SK-N-SH treated with all-trans-retinoic acid at 6 μM for 48 hours (cell line): Measurements from ENCODE around the gene C18orf63.

Source experiments
- ATAC-seq: fragments of 200-7000 bp; cut with Tn5 transposase; 3 replicates; pipeline ENCODE4 v1.9.1; 2020; ENCODE audit warnings: mild to moderate bottlenecking, moderate library complexity
- ARNTL ChIP-seq: fragments of 450-650 bp; formaldehyde crosslinking; IDR thresholded peaks from 2 replicates; pipeline ENCODE4 v1.5.0; 2020; ENCODE audit warnings: low read depth, mild to moderate bottlenecking, moderate library complexity, borderline replicate concordance
- BACH2 ChIP-seq: fragments of 250-450 bp; sonication (Bioruptor Pico); IDR thresholded peaks from 2 replicates; pipeline ENCODE4 v1.9.0; 2021; ENCODE audit warnings: mild to moderate bottlenecking, borderline replicate concordance
- CSDC2 ChIP-seq: fragments of 250-450 bp; sonication (Bioruptor Pico); IDR thresholded peaks from 2 replicates; pipeline ENCODE4 v1.5.0; 2020; ENCODE audit warnings: mild to moderate bottlenecking, moderate library complexity
- ESRRG ChIP-seq: fragments of 250-450 bp; sonication (Bioruptor Pico); IDR thresholded peaks from 2 replicates; pipeline ENCODE4 v1.6.1; 2021; ENCODE audit warnings: mild to moderate bottlenecking
- GLIS3 ChIP-seq: fragments of 250-450 bp; sonication (Bioruptor Pico); IDR thresholded peaks from 2 replicates; pipeline ENCODE4 v1.5.0; 2020; ENCODE audit warnings: mild to moderate bottlenecking, moderate library complexity
- ISL1 ChIP-seq: fragments of 250-450 bp; sonication (Bioruptor Pico); IDR thresholded peaks from 2 replicates; pipeline ENCODE4 v2.1.2; 2022; ENCODE audit warnings: mild to moderate bottlenecking, moderate library complexity
- OSR1 ChIP-seq: fragments of 250-450 bp; sonication (Bioruptor Pico); IDR thresholded peaks from 2 replicates; pipeline ENCODE4 v1.8.0; 2022; ENCODE audit warnings: moderate library complexity, mild to moderate bottlenecking, inconsistent platforms
- PPARA ChIP-seq: fragments of 250-450 bp; sonication (Bioruptor Pico); IDR thresholded peaks from 2 replicates; pipeline ENCODE4 v1.5.0; 2020; ENCODE audit warnings: mild to moderate bottlenecking, borderline replicate concordance
- RARB ChIP-seq: fragments of 250-450 bp; sonication (Bioruptor Pico); IDR thresholded peaks from 2 replicates; pipeline ENCODE4 v1.8.0; 2021; ENCODE audit warnings: mild to moderate bottlenecking, moderate library complexity
- SNAI2 ChIP-seq: fragments of 250-450 bp; sonication (Bioruptor Pico); IDR thresholded peaks from 2 replicates; pipeline ENCODE4 v1.5.0; 2020; ENCODE audit warnings: mild to moderate bottlenecking, moderate library complexity
- TCF4 ChIP-seq: fragments of 250-450 bp; sonication (Bioruptor Pico); IDR thresholded peaks from 2 replicates; pipeline ENCODE4 v1.8.0; 2021; ENCODE audit warnings: mild to moderate bottlenecking, moderate library complexity, borderline replicate concordance
- ZC3H10 ChIP-seq: fragments of 250-450 bp; sonication (Bioruptor Pico); IDR thresholded peaks from 2 replicates; pipeline ENCODE4 v1.5.1; 2021; ENCODE audit warnings: mild to moderate bottlenecking, moderate library complexity
- ZFP3 ChIP-seq: fragments of 250-450 bp; sonication (Bioruptor Pico); IDR thresholded peaks from 2 replicates; pipeline ENCODE4 v1.5.0; 2020; ENCODE audit warnings: mild to moderate bottlenecking, moderate library complexity
- ZFP30 ChIP-seq: fragments of 450-650 bp; formaldehyde crosslinking; IDR thresholded peaks from 2 replicates; pipeline ENCODE4 v1.5.0; 2022; ENCODE audit warnings: mild to moderate bottlenecking, moderate library complexity
- ZNF565 ChIP-seq: fragments of 450-650 bp; formaldehyde crosslinking; conservative IDR thresholded peaks from 2 replicates; pipeline ENCODE4 v1.5.0; 2020; ENCODE audit warnings: low read depth, mild to moderate bottlenecking, moderate library complexity
- ZNF70 ChIP-seq: fragments of 450-650 bp; formaldehyde crosslinking; IDR thresholded peaks from 2 replicates; pipeline ENCODE4 v1.5.0; 2020; ENCODE audit warnings: mild to moderate bottlenecking, moderate library complexity
- ZNF8 ChIP-seq: fragments of 450-650 bp; formaldehyde crosslinking; IDR thresholded peaks from 2 replicates; pipeline ENCODE4 v1.5.0; 2020; ENCODE audit warnings: mild to moderate bottlenecking, moderate library complexity
- TF ChIP-seq, protein P1 (sequence below): fragments of 250-450 bp; sonication (Bioruptor Pico); IDR thresholded peaks from 2 replicates; pipeline ENCODE4 v1.8.0; 2020; ENCODE audit warnings: mild to moderate bottlenecking, moderate library complexity, borderline replicate concordance
- TF ChIP-seq, protein P2 (sequence below): fragments of 250-450 bp; sonication (Bioruptor Pico); IDR thresholded peaks from 2 replicates; pipeline ENCODE4 v1.8.0; 2021; ENCODE audit warnings: low read depth, mild to moderate bottlenecking, moderate library complexity, borderline replicate concordance
- TF ChIP-seq, protein P3 (sequence below): fragments of 250-450 bp; sonication (Bioruptor Pico); IDR thresholded peaks from 2 replicates; pipeline ENCODE4 v1.5.1; 2020; ENCODE audit warnings: low read depth, mild to moderate bottlenecking, moderate library complexity
- TF ChIP-seq, protein P4 (sequence below): fragments of 250-450 bp; sonication (Bioruptor Pico); IDR thresholded peaks from 2 replicates; pipeline ENCODE4 v1.5.1; 2021; ENCODE audit warnings: mild to moderate bottlenecking, moderate library complexity
- TF ChIP-seq, protein P5 (sequence below): fragments of 250-450 bp; sonication (Bioruptor Pico); IDR thresholded peaks from 2 replicates; pipeline ENCODE4 v1.5.0; 2020; ENCODE audit warnings: mild to moderate bottlenecking, moderate library complexity

C18orf63 gene

DNA sequence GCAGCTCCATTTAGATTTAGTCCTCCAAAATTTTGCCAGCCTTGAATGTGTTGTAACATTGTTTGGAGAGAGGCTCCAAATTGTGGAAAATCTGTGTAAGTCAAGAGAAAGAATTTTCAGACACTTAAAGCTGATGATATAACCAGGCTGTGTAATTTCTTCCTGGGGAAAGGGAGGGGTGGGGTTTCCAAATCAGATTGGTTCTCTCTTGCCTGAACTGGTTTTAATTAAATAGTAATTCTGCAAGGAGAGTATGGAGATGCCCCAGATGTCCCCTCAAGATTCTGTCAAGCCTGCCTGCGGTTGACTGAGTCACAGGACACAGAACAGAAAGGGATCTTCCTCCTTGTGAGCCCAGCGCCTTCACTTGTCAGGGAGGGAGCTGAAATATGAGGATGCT is 54.5 kb downstream of the C18orf63 start:
- TF ChIP-seq ARNTL, result no peak
- no peak for TF ChIP-seq CSDC2
- no peak for TF ChIP-seq ZFP3 (CRISPR knock-in tag)
- no peak for TF ChIP-seq ZNF70
- no peak for TF ChIP-seq PPARA (CRISPR knock-in tag)
- TF ChIP-seq ESRRG (CRISPR knock-in tag), result no peak
- TF ChIP-seq, all 23 proteins: peak for 0

DNA sequence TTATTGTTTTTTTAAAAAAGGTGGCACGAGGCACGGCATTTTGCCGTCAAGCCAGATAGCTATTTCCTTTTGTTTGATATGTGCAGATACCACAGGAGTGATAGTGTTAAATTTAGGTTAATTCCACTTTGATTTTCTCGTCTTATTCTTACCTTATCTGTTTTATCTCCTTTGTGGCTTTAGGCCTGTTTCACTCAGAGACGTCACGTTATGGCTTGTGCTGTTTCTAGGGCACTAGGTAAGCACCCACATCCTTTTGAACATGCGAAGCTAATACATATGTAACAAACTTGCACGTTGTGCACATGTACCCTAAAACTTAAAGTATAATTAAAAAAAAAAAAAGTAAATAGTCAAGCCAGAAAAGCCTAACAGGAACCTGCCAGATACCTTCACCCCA is 57.8 kb downstream of the C18orf63 start:
- TF ChIP-seq, protein P1, sequence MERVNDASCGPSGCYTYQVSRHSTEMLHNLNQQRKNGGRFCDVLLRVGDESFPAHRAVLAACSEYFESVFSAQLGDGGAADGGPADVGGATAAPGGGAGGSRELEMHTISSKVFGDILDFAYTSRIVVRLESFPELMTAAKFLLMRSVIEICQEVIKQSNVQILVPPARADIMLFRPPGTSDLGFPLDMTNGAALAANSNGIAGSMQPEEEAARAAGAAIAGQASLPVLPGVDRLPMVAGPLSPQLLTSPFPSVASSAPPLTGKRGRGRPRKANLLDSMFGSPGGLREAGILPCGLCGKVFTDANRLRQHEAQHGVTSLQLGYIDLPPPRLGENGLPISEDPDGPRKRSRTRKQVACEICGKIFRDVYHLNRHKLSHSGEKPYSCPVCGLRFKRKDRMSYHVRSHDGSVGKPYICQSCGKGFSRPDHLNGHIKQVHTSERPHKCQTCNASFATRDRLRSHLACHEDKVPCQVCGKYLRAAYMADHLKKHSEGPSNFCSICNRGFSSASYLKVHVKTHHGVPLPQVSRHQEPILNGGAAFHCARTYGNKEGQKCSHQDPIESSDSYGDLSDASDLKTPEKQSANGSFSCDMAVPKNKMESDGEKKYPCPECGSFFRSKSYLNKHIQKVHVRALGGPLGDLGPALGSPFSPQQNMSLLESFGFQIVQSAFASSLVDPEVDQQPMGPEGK, result no peak
- no peak for TF ChIP-seq TCF4 (CRISPR knock-in tag)
- no peak for TF ChIP-seq RARB (CRISPR knock-in tag)
- no peak for TF ChIP-seq ZFP3 (CRISPR knock-in tag)
- TF ChIP-seq OSR1 (CRISPR knock-in tag), result no peak
- TF ChIP-seq ESRRG (CRISPR knock-in tag), result no peak
- no peak for TF ChIP-seq ZNF8 (CRISPR knock-in tag)
- TF ChIP-seq BACH2 (CRISPR knock-in tag), result no peak
- TF ChIP-seq, all 23 proteins: peak for 0

More for the DNA sequence above, 54.5 kb downstream of the C18orf63 start:
- peak; percentile 28; the same call in 1 of the 3 replicates for ATAC-seq

DNA sequence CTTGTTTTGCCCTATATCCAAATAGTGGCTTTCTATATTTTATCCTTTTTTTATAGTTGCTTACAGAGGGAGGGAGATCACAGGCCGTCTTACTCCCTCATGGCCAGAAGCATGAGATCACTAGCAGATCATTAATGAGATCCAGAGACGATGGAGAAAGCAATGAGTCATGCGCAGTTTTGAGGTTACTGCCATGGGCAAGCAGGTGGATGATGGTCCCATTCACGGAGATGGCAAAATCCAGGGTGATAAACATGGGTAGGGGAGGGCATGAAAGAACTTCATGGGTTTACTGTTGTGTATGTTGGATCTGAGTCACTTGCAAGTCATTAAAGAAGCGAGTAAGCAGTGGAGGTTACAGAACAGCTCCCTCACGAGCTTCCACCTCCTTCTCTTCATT is 60.4 kb downstream of the C18orf63 start:
- TF ChIP-seq ZFP30 (no peak), ZC3H10 (CRISPR knock-in tag) (no peak), ESRRG (CRISPR knock-in tag) (no peak), ARNTL (no peak), PPARA (CRISPR knock-in tag) (no peak), ZFP3 (CRISPR knock-in tag) (no peak)
- TF ChIP-seq, all 23 proteins: peak for 0
- no peak for ATAC-seq

More for the DNA sequence above, 57.8 kb downstream of the C18orf63 start:
- no peak for ATAC-seq

DNA sequence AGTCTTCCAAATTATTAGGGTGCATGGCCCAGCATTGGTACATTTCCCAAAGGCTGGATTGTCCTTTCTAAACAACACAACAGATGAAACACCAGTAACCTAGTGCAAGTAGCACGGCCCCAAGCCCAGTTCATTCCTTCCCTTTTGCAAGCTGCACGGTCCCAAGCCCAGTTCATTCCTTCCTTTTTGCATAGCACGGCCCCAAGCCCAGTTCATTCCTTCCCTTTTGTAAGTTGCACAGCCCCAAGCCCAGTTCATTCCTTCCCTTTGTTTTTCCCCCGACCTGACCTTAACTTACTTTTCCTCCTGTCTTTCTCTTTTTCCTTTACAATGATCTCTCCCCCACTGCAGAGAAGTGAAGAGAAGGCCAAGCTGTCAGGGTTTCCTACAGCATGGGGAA is 60.9 kb downstream of the C18orf63 start:
- TF ChIP-seq RARB (CRISPR knock-in tag) (no peak), ZNF8 (CRISPR knock-in tag) (no peak), ISL1 (CRISPR knock-in tag) (no peak), ZNF565 (CRISPR knock-in tag) (no peak), BACH2 (CRISPR knock-in tag) (no peak), ARNTL (no peak), OSR1 (CRISPR knock-in tag) (no peak), GLIS3 (CRISPR knock-in tag) (no peak), ZC3H10 (CRISPR knock-in tag) (no peak), ZNF70 (no peak), ZFP30 (no peak), CSDC2 (no peak), SNAI2 (no peak), TCF4 (CRISPR knock-in tag) (no peak)
- TF ChIP-seq, protein P2, sequence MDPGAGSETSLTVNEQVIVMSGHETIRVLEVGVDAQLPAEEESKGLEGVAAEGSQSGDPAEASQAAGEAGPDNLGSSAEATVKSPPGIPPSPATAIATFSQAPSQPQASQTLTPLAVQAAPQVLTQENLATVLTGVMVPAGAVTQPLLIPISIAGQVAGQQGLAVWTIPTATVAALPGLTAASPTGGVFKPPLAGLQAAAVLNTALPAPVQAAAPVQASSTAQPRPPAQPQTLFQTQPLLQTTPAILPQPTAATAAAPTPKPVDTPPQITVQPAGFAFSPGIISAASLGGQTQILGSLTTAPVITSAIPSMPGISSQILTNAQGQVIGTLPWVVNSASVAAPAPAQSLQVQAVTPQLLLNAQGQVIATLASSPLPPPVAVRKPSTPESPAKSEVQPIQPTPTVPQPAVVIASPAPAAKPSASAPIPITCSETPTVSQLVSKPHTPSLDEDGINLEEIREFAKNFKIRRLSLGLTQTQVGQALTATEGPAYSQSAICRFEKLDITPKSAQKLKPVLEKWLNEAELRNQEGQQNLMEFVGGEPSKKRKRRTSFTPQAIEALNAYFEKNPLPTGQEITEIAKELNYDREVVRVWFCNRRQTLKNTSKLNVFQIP (CRISPR knock-in tag), result no peak
- TF ChIP-seq, protein P3, sequence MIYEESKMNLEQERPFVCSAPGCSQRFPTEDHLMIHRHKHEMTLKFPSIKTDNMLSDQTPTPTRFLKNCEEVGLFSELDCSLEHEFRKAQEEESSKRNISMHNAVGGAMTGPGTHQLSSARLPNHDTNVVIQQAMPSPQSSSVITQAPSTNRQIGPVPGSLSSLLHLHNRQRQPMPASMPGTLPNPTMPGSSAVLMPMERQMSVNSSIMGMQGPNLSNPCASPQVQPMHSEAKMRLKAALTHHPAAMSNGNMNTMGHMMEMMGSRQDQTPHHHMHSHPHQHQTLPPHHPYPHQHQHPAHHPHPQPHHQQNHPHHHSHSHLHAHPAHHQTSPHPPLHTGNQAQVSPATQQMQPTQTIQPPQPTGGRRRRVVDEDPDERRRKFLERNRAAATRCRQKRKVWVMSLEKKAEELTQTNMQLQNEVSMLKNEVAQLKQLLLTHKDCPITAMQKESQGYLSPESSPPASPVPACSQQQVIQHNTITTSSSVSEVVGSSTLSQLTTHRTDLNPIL (CRISPR knock-in tag), result no peak
- TF ChIP-seq, protein P4, sequence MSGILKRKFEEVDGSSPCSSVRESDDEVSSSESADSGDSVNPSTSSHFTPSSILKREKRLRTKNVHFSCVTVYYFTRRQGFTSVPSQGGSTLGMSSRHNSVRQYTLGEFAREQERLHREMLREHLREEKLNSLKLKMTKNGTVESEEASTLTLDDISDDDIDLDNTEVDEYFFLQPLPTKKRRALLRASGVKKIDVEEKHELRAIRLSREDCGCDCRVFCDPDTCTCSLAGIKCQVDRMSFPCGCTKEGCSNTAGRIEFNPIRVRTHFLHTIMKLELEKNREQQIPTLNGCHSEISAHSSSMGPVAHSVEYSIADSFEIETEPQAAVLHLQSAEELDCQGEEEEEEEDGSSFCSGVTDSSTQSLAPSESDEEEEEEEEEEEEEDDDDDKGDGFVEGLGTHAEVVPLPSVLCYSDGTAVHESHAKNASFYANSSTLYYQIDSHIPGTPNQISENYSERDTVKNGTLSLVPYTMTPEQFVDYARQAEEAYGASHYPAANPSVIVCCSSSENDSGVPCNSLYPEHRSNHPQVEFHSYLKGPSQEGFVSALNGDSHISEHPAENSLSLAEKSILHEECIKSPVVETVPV (CRISPR knock-in tag), result no peak
- TF ChIP-seq, protein P5, sequence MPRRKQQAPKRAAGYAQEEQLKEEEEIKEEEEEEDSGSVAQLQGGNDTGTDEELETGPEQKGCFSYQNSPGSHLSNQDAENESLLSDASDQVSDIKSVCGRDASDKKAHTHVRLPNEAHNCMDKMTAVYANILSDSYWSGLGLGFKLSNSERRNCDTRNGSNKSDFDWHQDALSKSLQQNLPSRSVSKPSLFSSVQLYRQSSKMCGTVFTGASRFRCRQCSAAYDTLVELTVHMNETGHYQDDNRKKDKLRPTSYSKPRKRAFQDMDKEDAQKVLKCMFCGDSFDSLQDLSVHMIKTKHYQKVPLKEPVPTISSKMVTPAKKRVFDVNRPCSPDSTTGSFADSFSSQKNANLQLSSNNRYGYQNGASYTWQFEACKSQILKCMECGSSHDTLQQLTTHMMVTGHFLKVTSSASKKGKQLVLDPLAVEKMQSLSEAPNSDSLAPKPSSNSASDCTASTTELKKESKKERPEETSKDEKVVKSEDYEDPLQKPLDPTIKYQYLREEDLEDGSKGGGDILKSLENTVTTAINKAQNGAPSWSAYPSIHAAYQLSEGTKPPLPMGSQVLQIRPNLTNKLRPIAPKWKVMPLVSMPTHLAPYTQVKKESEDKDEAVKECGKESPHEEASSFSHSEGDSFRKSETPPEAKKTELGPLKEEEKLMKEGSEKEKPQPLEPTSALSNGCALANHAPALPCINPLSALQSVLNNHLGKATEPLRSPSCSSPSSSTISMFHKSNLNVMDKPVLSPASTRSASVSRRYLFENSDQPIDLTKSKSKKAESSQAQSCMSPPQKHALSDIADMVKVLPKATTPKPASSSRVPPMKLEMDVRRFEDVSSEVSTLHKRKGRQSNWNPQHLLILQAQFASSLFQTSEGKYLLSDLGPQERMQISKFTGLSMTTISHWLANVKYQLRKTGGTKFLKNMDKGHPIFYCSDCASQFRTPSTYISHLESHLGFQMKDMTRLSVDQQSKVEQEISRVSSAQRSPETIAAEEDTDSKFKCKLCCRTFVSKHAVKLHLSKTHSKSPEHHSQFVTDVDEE, result no peak
- TF ChIP-seq, protein P1, result no peak
- TF ChIP-seq, all 23 proteins: peak for 0
- ATAC-seq, result no peak
